Endothelial cell of umbilical vein (primary cell): ENCODE measurements around the gene ANO7. TPM values are rescaled to one million over a fixed set of nuclear protein-coding genes. Genes with fewer than 3 reads are reported as not detected.

Experiments
- BruUV-seq: library from RNA; stranded (reverse); fragments of 400-500 nt; replicated peaks from 2 replicates; lab custom pipeline; 2021; lab: Mats Ljungman, UMichigan
- CTCF ChIA-PET: fragments of 300-600, 350-600 bp; sonication (Branson Sonifier 250); formaldehyde crosslinking; loops from one replicate; lab custom pipeline; 2021; ENCODE audit warnings: antibody characterized with exemption, inconsistent platforms; lab: Charles Lee
- POLR2A ChIA-PET: fragments of 300-600, 350-600 bp; sonication (Branson Sonifier 250); formaldehyde crosslinking; loops from one replicate; lab custom pipeline; 2021; ENCODE audit warnings: antibody characterized with exemption, inconsistent platforms; lab: Charles Lee
- DNase-seq: peaks from one replicate; pipeline ENCODE4 v3.0.0-alpha.2; 2011; ENCODE audit warnings: low read depth, low spot score
- FAIRE-seq: peaks from 2 replicates; lab custom pipeline; 2011; peaks lifted over from hg19 to GRCh38; lab: Jason Lieb, UNC
- H2AFZ ChIP-seq: 2 replicates; pipeline ENCODE4 v1.6.0; 2012; ENCODE audit warnings: low read depth, low read length, control low read depth, inconsistent platforms
- H3K27ac ChIP-seq: 2 replicates; pipeline ENCODE4 v1.5.1; 2011; ENCODE audit warnings: low read depth, mild to moderate bottlenecking, control low read depth, low read length, moderate library complexity; ENCODE audit not compliant: insufficient read depth
- H3K27me3 ChIP-seq, 2 experiments: 2 replicates each; pipeline versions ENCODE4 v1.6.0 to v1.6.1; 2011; ENCODE audit warnings: low read length in 2 of 2, mixed read lengths in 1 of 2; ENCODE audit not compliant: control insufficient read depth in 2 of 2, insufficient read depth in 2 of 2
- H3K36me3 ChIP-seq, 2 experiments: 2 replicates in 1 of 2; 3 replicates in 1 of 2; pipeline ENCODE4 v1.5.1; 2011; ENCODE audit warnings: low read length in 2 of 2, mild to moderate bottlenecking in 1 of 2, moderate library complexity in 1 of 2; ENCODE audit not compliant: control insufficient read depth in 2 of 2, insufficient read depth in 2 of 2; ENCODE audit errors: extremely low read depth in 1 of 2
- H3K4me1 ChIP-seq: 3 replicates; pipeline ENCODE4 v1.5.1; 2011; ENCODE audit warnings: mild to moderate bottlenecking, low read length; ENCODE audit not compliant: control insufficient read depth, insufficient read depth; ENCODE audit errors: extremely low read depth
- H3K4me2 ChIP-seq: 2 replicates; pipeline ENCODE4 v1.6.1; 2011; ENCODE audit warnings: low read length, control low read depth, mixed read lengths; ENCODE audit not compliant: insufficient read depth
- H3K4me3 ChIP-seq, 3 experiments: fragments of 200-600 bp in 1 of 3; sonication (generic), shearing (Covaris generic) in 1 of 3; replicated peaks in 1 of 3; 2 replicates each; pipeline ENCODE4 v1.5.1; 2011 to 2016; ENCODE audit warnings: control low read depth in 3 of 3, low read length in 3 of 3, mild to moderate bottlenecking in 2 of 3, inconsistent platforms in 1 of 3, low read depth in 1 of 3, moderate library complexity in 1 of 3; ENCODE audit not compliant: insufficient read depth in 1 of 3
- H3K79me2 ChIP-seq: 2 replicates; pipeline ENCODE4 v1.6.0; 2012; ENCODE audit warnings: low read length, inconsistent platforms; ENCODE audit not compliant: control insufficient read depth, insufficient read depth
- H3K9ac ChIP-seq: replicated peaks from 2 replicates; pipeline ENCODE3; 2011; ENCODE audit warnings: low read length, control low read depth; ENCODE audit not compliant: insufficient read depth; ENCODE audit errors: extremely low read depth
- H3K9me1 ChIP-seq: replicated peaks from 3 replicates; pipeline ENCODE4 v1.6.0; 2011; ENCODE audit warnings: mild to moderate bottlenecking, low read length; ENCODE audit not compliant: control insufficient read depth, insufficient read depth; ENCODE audit errors: extremely low read depth
- H3K9me3 ChIP-seq: replicated peaks from 2 replicates; pipeline ENCODE4 v1.5.1; 2012; ENCODE audit warnings: low read length, inconsistent platforms; ENCODE audit not compliant: control insufficient read depth, insufficient read depth
- H4K20me1 ChIP-seq: replicated peaks from 2 replicates; pipeline ENCODE3; 2011; ENCODE audit warnings: mild to moderate bottlenecking, low read length; ENCODE audit not compliant: control insufficient read depth, insufficient read depth; ENCODE audit errors: extremely low read depth
- CTCF ChIP-seq, 2 donors: IDR thresholded peaks; 1 replicate in 1 of 2; 2 replicates in 1 of 2; pipeline ENCODE4 v1.5.1; 2011; ENCODE audit warnings: low read length in 2 of 2, mild to moderate bottlenecking in 2 of 2, moderate library complexity in 2 of 2, control low read depth in 1 of 2, inconsistent platforms in 1 of 2, low read depth in 1 of 2; ENCODE audit not compliant: insufficient read depth in 1 of 2; ENCODE audit errors: extremely low read depth in 1 of 2
- EZH2 ChIP-seq: IDR thresholded peaks from 2 replicates; pipeline ENCODE4 v1.6.1; 2012; ENCODE audit warnings: borderline replicate concordance, low read depth, mild to moderate bottlenecking, moderate library complexity, low read length, inconsistent platforms; ENCODE audit not compliant: severe bottlenecking
- FOS ChIP-seq: IDR thresholded peaks from 2 replicates; pipeline ENCODE4 v1.6.1; 2011; ENCODE audit warnings: mild to moderate bottlenecking, low read length, moderate library complexity, borderline replicate concordance; ENCODE audit not compliant: insufficient read depth
- GATA2 ChIP-seq: IDR thresholded peaks from 2 replicates; pipeline ENCODE4 v1.7.0; 2011; ENCODE audit warnings: low read depth, mild to moderate bottlenecking, moderate library complexity, mixed read lengths, low read length; ENCODE audit not compliant: insufficient read length, insufficient read depth
- JUN ChIP-seq: IDR thresholded peaks from 2 replicates; pipeline ENCODE4 v1.6.1; 2011; ENCODE audit warnings: borderline replicate concordance, low read depth; ENCODE audit not compliant: insufficient read length, insufficient read depth
- MAX ChIP-seq: IDR thresholded peaks from 2 replicates; pipeline ENCODE4 v1.6.1; 2011; ENCODE audit not compliant: insufficient read depth, insufficient read length
- MYC ChIP-seq: IDR thresholded peaks from one replicate; pipeline ENCODE4 v1.6.1; 2011; ENCODE audit warnings: mild to moderate bottlenecking, low read depth, low read length
- POLR2A ChIP-seq: IDR thresholded peaks from 2 replicates; pipeline ENCODE4 v1.6.1; 2012; ENCODE audit warnings: low read depth, mild to moderate bottlenecking, control low read depth, low read length
- POLR2AphosphoS5 ChIP-seq: IDR thresholded peaks from 2 replicates; pipeline ENCODE4 v1.6.1; 2012; ENCODE audit warnings: low read depth, mild to moderate bottlenecking, control low read depth, low read length, moderate library complexity; ENCODE audit not compliant: insufficient read depth
- dilution Hi-C: fragments of 300-500 bp; cut with MboI; formaldehyde crosslinking; loops from one replicate; pipeline ENCODE4 v1.15.0; 2019; ENCODE audit warnings: low sequenced_read_pairs; ENCODE audit not compliant: extremely low pct_ligation_motif_present
- intact Hi-C: fragments of 100-400 bp; cut with micrococcal nuclease; formaldehyde crosslinking; loops from one replicate; pipeline ENCODE4 v1.10.0; 2022
- polyA plus RNA-seq, 4 experiments: library from polyadenylated mRNA; depleted of rRNA in 3 of 4; stranded (reverse) in 3 of 4; unstranded in 1 of 4; fragments of >200 nt; gene quantifications; 2 replicates each; pipeline versions ENCODE4 v1.2.1 to v1.2.3, GENCODE V29; 2011 to 2012; ENCODE audit warnings: missing spikeins in 1 of 4
- total RNA-seq: library from RNA; stranded (reverse); gene quantifications from 2 replicates; pipeline ENCODE4 v1.2.3, GENCODE V29; 2021

ANO7 gene
- total and polyA plus RNA-seq, 2 donors (not counting 3 experiments of a cell fraction or from before 2014, with no cell fraction given), result 0.81 to 2.5 TPM

GRCh38 chr2:241261628-241262027 lies 73.2 kb downstream of the ANO7 start:
- H3K9me1 ChIP-seq, result no peaks in the 10 kb centered on the region
- H4K20me1 ChIP-seq, result no peaks in the 10 kb centered on the region
- POLR2A ChIA-PET, result no interaction called here
- peaks cover 29 to 44% of the 10 kb centered on the region in 2 experiments for H3K36me3 ChIP-seq
- H2AFZ ChIP-seq, result no peak overlapping the region
- intact Hi-C loops (no loop called here), dilution Hi-C loops (no loop called here)
- peaks cover 38% of the 10 kb centered on the region for H3K79me2 ChIP-seq
- TF ChIP-seq FOS (no peak), GATA2 (no peak), JUN (no peak), MAX (no peak), MYC (no peak)
- no peak overlapping the region for H3K27ac ChIP-seq
- CTCF ChIA-PET, result no interaction called here
- no peaks in the 10 kb centered on the region for H3K27me3 ChIP-seq
- no TSS peak for BruUV-seq
- no peak for DNase-seq
- no peaks in the 10 kb centered on the region for H3K9me3 ChIP-seq
- no peak overlapping the region for H3K4me3 ChIP-seq
- H3K4me1 ChIP-seq, result peaks cover 11% of the 10 kb centered on the region
- FAIRE-seq, result no peak
- no peak overlapping the region for H3K4me2 ChIP-seq
- H3K9ac ChIP-seq, result no peak overlapping the region

- H3K27ac ChIP-seq, result no peak overlapping the region
- H2AFZ ChIP-seq, result no peak overlapping the region
- DNase-seq, result no peak
- H3K27me3 ChIP-seq, result no peaks in the 10 kb centered on the region
- ChIA-PET POLR2A (no interaction called here), CTCF (no interaction called here)
- H3K4me2 ChIP-seq, result no peak overlapping the region
- TF ChIP-seq POLR2A (no peak), FOS (no peak), POLR2AphosphoS5 (no peak), CTCF (IDR thresholded peaks at IDR 0.05; ENCODE audit: extremely low read depth in 1 of 2, insufficient read depth in 1 of 2, low read depth in 1 of 2, low read length in 2 of 2) (no peak), JUN (no peak), EZH2 (no peak), MAX (no peak), MYC (no peak), GATA2 (no peak)
- H3K36me3 ChIP-seq, result peaks cover 30 to 47% of the 10 kb centered on the region in 2 experiments
- peaks cover 11% of the 10 kb centered on the region for H3K4me1 ChIP-seq
- H3K9me3 ChIP-seq, result no peaks in the 10 kb centered on the region
- no peaks in the 10 kb centered on the region for H4K20me1 ChIP-seq
- peaks cover 45% of the 10 kb centered on the region for H3K79me2 ChIP-seq
- FAIRE-seq, result no peak
- intact Hi-C loops, result no loop called here
- no peaks in the 10 kb centered on the region for H3K9me1 ChIP-seq
- H3K9ac ChIP-seq, result no peak overlapping the region
- dilution Hi-C loops, result no loop called here
- BruUV-seq, result no TSS peak
- no peak overlapping the region for H3K4me3 ChIP-seq
Observed at GRCh38 chr2:241263061-241263460, 74.6 kb downstream of the ANO7 start.
